Neural cell (in vitro differentiated cells): ENCODE measurements around the gene CTDSPL. TPM values are rescaled to one million over a fixed set of nuclear protein-coding genes. Genes with fewer than 3 reads are reported as not detected.

Source experiments
- H2AFZ ChIP-seq: fragments of 200-600, 300-800 bp; sonication (generic), shearing (Covaris generic); 2 replicates; pipeline ENCODE4 v1.6.0; 2014; ENCODE audit warnings: low read depth, mild to moderate bottlenecking, antibody characterized with exemption, low read length, moderate library complexity
- H3F3A ChIP-seq: fragments of 200-600 bp; shearing (Covaris generic); 2 replicates; pipeline ENCODE4 v1.6.1; 2016; ENCODE audit warnings: mild to moderate bottlenecking, moderate library complexity, mixed read lengths, antibody characterized with exemption, low read length; ENCODE audit not compliant: insufficient read depth, poor library complexity, severe bottlenecking
- H3K27ac ChIP-seq: fragments of 200-600, 300-800 bp; sonication (generic), shearing (Covaris generic); 2 replicates; pipeline ENCODE4 v1.5.1; 2014; ENCODE audit warnings: mild to moderate bottlenecking, low read length, moderate library complexity
- H3K27me3 ChIP-seq: fragments of 300-800, 200-600 bp; sonication (generic), shearing (Covaris generic); 2 replicates; pipeline ENCODE4 v1.6.0; 2014; ENCODE audit warnings: mild to moderate bottlenecking, low read depth, low read length, moderate library complexity; ENCODE audit not compliant: insufficient read depth
- H3K36me3 ChIP-seq: fragments of 300-800, 200-600 bp; sonication (generic), shearing (Covaris generic); 2 replicates; pipeline ENCODE4 v1.5.1; 2014; ENCODE audit warnings: mild to moderate bottlenecking, antibody characterized with exemption, low read length, moderate library complexity; ENCODE audit not compliant: insufficient read depth
- H3K4me2 ChIP-seq: fragments of 300-800, 200-600 bp; sonication (generic), shearing (Covaris generic); 2 replicates; pipeline ENCODE4 v1.6.0; 2014; ENCODE audit warnings: mild to moderate bottlenecking, low read length
- H3K4me3 ChIP-seq: fragments of 300-800, 200-600 bp; sonication (generic), shearing (Covaris generic); 2 replicates; pipeline ENCODE4 v1.5.1; 2014; ENCODE audit warnings: mild to moderate bottlenecking, low read length, moderate library complexity
- H3K79me2 ChIP-seq: fragments of 200-600 bp; shearing (Covaris generic); replicated peaks from 2 replicates; pipeline ENCODE4 v1.6.0; 2014; ENCODE audit warnings: mild to moderate bottlenecking, low read length, moderate library complexity; ENCODE audit not compliant: insufficient read depth
- H3K9ac ChIP-seq: fragments of 300-800, 200-600 bp; sonication (generic), shearing (Covaris generic); 2 replicates; pipeline ENCODE4 v1.6.1; 2016; ENCODE audit warnings: mild to moderate bottlenecking, low read length, mixed read lengths
- H3K9me2 ChIP-seq: fragments of 200-600 bp; shearing (Covaris generic); 2 replicates; pipeline ENCODE4 v1.6.1; 2016; ENCODE audit warnings: mild to moderate bottlenecking, low read length, mixed read lengths; ENCODE audit not compliant: insufficient read depth
- H3K9me3 ChIP-seq: fragments of 200-600, 300-800 bp; sonication (generic), shearing (Covaris generic); 2 replicates; pipeline ENCODE4 v1.6.1; 2016; ENCODE audit warnings: mild to moderate bottlenecking, mixed run types, low read length, moderate library complexity, mixed read lengths
- H4K20me1 ChIP-seq: fragments of 200-600 bp; shearing (Covaris generic); 2 replicates; pipeline ENCODE4 v1.6.1; 2016; ENCODE audit warnings: mild to moderate bottlenecking, mixed run types; ENCODE audit not compliant: insufficient read depth
- EP300 ChIP-seq: fragments of 450-650 bp; conservative IDR thresholded peaks from 2 replicates; pipeline ENCODE4 v1.6.1; 2014; ENCODE audit warnings: antibody characterized with exemption, mild to moderate bottlenecking, moderate library complexity; ENCODE audit not compliant: poor library complexity, severe bottlenecking
- EZH2 ChIP-seq: fragments of 200-600, 300-800 bp; shearing (Covaris generic), sonication (generic); IDR thresholded peaks from 2 replicates; pipeline ENCODE4 v1.6.1; 2014; ENCODE audit warnings: antibody characterized with exemption, low read length, borderline replicate concordance, mild to moderate bottlenecking; ENCODE audit not compliant: insufficient read depth, poor library complexity, severe bottlenecking
- MXI1 ChIP-seq: fragments of 450-650 bp; conservative IDR thresholded peaks from 2 replicates; pipeline ENCODE4 v1.6.1; 2014; ENCODE audit warnings: antibody characterized with exemption, mild to moderate bottlenecking; ENCODE audit not compliant: poor library complexity, severe bottlenecking
- POLR2AphosphoS5 ChIP-seq: IDR thresholded peaks from 2 replicates; pipeline ENCODE4 v1.6.1; 2012
- RAD21 ChIP-seq: fragments of 450-650 bp; conservative IDR thresholded peaks from 2 replicates; pipeline ENCODE4 v1.6.1; 2014; ENCODE audit warnings: antibody characterized with exemption, mild to moderate bottlenecking, moderate library complexity
- SMC3 ChIP-seq: fragments of 450-650 bp; conservative IDR thresholded peaks from 2 replicates; pipeline ENCODE4 v1.6.1; 2014; ENCODE audit warnings: antibody characterized with exemption, mild to moderate bottlenecking, moderate library complexity; ENCODE audit not compliant: poor library complexity
- TAF1 ChIP-seq: IDR thresholded peaks from 2 replicates; pipeline ENCODE4 v1.6.1; 2012; ENCODE audit warnings: low read depth
- polyA plus RNA-seq: library from polyadenylated mRNA; depleted of rRNA; stranded (reverse); fragments of >200 nt; gene quantifications from 2 replicates; pipeline ENCODE4 v1.2.3, GENCODE V29; 2014
- TF ChIP-seq, protein P1 (sequence below): fragments of 450-650 bp; IDR thresholded peaks from 2 replicates; pipeline ENCODE4 v1.5.1; 2014; ENCODE audit warnings: antibody characterized with exemption, mild to moderate bottlenecking, moderate library complexity; ENCODE audit not compliant: poor library complexity, severe bottlenecking
- TF ChIP-seq, protein P2 (sequence below): IDR thresholded peaks from 2 replicates; pipeline ENCODE4 v1.6.1; 2012; ENCODE audit warnings: borderline replicate concordance

The CTDSPL gene
- polyA plus RNA-seq, 1 donor from 2014 or later: 17.0 TPM

DNA sequence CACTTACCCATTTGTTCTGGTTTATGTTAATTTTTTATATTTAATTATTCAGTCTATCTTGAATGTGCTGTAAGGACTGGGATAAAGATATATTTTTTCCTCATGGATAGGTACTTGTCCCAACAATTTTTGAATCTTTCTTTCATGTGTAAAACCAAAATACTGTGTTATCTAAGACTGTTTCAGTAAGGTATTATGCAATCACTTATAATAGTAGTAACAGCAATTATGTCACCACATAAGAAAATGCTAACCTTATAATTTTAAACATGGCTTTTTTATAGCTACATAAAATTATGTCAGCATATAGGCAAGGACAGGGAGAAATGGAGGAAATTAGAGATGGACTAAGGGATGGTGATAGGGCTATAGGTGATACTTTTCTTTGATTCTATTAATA is 2.9 kb upstream of the CTDSPL start:
- no peaks in the 10 kb centered on the region for H3K36me3 ChIP-seq
- H3K9ac ChIP-seq: no peak overlapping the region
- no peak overlapping the region for H3K4me3 ChIP-seq
- no peaks in the 10 kb centered on the region for H3K27me3 ChIP-seq
- no peak overlapping the region for H3K4me2 ChIP-seq
- no peaks in the 10 kb centered on the region for H3F3A ChIP-seq
- no peak overlapping the region for H3K27ac ChIP-seq
- H3K9me2 ChIP-seq: no peaks in the 10 kb centered on the region
- TF ChIP-seq, protein P1, sequence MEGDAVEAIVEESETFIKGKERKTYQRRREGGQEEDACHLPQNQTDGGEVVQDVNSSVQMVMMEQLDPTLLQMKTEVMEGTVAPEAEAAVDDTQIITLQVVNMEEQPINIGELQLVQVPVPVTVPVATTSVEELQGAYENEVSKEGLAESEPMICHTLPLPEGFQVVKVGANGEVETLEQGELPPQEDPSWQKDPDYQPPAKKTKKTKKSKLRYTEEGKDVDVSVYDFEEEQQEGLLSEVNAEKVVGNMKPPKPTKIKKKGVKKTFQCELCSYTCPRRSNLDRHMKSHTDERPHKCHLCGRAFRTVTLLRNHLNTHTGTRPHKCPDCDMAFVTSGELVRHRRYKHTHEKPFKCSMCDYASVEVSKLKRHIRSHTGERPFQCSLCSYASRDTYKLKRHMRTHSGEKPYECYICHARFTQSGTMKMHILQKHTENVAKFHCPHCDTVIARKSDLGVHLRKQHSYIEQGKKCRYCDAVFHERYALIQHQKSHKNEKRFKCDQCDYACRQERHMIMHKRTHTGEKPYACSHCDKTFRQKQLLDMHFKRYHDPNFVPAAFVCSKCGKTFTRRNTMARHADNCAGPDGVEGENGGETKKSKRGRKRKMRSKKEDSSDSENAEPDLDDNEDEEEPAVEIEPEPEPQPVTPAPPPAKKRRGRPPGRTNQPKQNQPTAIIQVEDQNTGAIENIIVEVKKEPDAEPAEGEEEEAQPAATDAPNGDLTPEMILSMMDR: no peak
- TF ChIP-seq RAD21: no peak
- no peak for TF ChIP-seq POLR2AphosphoS5
- no peak overlapping the region for H2AFZ ChIP-seq
- H3K79me2 ChIP-seq: peaks cover 9% of the 10 kb centered on the region
- no peaks in the 10 kb centered on the region for H3K9me3 ChIP-seq
- H4K20me1 ChIP-seq: no peaks in the 10 kb centered on the region

DNA sequence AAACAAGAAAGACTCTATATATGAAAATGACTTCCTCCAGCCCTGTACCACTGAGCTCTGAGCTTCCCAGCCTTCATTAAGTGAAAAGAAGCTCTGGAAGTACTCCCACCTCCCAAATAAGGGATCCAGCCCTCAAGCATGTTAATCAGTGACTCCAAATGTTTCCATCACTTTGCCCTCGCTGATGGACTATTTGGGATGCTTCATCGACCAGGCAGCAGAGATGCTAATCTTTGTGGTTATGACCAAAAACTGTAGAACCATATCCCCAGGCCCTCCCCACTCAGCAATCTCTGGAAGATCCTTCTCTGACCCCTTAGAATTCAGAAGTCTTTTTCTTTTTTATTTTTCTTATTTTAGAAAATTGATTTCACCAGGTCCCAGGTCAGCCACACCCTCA is 2.3 kb upstream of the CTDSPL start:
- no peak overlapping the region for H3K27ac ChIP-seq
- no peak overlapping the region for H2AFZ ChIP-seq
- H3K36me3 ChIP-seq: no peaks in the 10 kb centered on the region
- peak overlapping the region; percentile 95 for H3K4me3 ChIP-seq
- no peaks in the 10 kb centered on the region for H3K9me3 ChIP-seq
- H3K27me3 ChIP-seq: no peaks in the 10 kb centered on the region
- TF ChIP-seq MXI1 (no peak), SMC3 (no peak), EP300 (no peak), RAD21 (no peak), POLR2AphosphoS5 (no peak), EZH2 (no peak), TAF1 (no peak)
- TF ChIP-seq, protein P1: no peak
- TF ChIP-seq, protein P2, sequence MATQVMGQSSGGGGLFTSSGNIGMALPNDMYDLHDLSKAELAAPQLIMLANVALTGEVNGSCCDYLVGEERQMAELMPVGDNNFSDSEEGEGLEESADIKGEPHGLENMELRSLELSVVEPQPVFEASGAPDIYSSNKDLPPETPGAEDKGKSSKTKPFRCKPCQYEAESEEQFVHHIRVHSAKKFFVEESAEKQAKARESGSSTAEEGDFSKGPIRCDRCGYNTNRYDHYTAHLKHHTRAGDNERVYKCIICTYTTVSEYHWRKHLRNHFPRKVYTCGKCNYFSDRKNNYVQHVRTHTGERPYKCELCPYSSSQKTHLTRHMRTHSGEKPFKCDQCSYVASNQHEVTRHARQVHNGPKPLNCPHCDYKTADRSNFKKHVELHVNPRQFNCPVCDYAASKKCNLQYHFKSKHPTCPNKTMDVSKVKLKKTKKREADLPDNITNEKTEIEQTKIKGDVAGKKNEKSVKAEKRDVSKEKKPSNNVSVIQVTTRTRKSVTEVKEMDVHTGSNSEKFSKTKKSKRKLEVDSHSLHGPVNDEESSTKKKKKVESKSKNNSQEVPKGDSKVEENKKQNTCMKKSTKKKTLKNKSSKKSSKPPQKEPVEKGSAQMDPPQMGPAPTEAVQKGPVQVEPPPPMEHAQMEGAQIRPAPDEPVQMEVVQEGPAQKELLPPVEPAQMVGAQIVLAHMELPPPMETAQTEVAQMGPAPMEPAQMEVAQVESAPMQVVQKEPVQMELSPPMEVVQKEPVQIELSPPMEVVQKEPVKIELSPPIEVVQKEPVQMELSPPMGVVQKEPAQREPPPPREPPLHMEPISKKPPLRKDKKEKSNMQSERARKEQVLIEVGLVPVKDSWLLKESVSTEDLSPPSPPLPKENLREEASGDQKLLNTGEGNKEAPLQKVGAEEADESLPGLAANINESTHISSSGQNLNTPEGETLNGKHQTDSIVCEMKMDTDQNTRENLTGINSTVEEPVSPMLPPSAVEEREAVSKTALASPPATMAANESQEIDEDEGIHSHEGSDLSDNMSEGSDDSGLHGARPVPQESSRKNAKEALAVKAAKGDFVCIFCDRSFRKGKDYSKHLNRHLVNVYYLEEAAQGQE: no peak
- peaks cover 9% of the 10 kb centered on the region for H3K79me2 ChIP-seq
- H3K9me2 ChIP-seq: no peaks in the 10 kb centered on the region
- H3K4me2 ChIP-seq: no peak overlapping the region
- H4K20me1 ChIP-seq: no peaks in the 10 kb centered on the region
- H3F3A ChIP-seq: no peaks in the 10 kb centered on the region
- no peak overlapping the region for H3K9ac ChIP-seq
